ENCODE data around the gene OPCML.

- TF ChIP-seq, protein P1, sequence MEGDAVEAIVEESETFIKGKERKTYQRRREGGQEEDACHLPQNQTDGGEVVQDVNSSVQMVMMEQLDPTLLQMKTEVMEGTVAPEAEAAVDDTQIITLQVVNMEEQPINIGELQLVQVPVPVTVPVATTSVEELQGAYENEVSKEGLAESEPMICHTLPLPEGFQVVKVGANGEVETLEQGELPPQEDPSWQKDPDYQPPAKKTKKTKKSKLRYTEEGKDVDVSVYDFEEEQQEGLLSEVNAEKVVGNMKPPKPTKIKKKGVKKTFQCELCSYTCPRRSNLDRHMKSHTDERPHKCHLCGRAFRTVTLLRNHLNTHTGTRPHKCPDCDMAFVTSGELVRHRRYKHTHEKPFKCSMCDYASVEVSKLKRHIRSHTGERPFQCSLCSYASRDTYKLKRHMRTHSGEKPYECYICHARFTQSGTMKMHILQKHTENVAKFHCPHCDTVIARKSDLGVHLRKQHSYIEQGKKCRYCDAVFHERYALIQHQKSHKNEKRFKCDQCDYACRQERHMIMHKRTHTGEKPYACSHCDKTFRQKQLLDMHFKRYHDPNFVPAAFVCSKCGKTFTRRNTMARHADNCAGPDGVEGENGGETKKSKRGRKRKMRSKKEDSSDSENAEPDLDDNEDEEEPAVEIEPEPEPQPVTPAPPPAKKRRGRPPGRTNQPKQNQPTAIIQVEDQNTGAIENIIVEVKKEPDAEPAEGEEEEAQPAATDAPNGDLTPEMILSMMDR (conservative IDR thresholded peaks at IDR 0.05), result no peak
- TF ChIP-seq EZH2 (IDR thresholded peaks at IDR 0.05; ENCODE audit: low read depth), result no peak
These were observed 379.3 kb downstream of the OPCML start for GRCh38 chr11:133153031-133153430.

Data from PC-9 (cell line).